Thymus (tissue), 11 donors: ENCODE data around the gene UCP3. TPM values are rescaled to one million over a fixed set of nuclear protein-coding genes. Genes with fewer than 3 reads are reported as not detected.

Experiments
- DNase-seq, 9 donors: peaks; one replicate each; pipeline ENCODE4 v3.0.0-alpha.2; 2013; ENCODE audit warnings: low spot score in 9 of 9, low read depth in 6 of 9, missing footprints in 1 of 9
- H3K27ac ChIP-seq, 2 donors: one replicate each; pipeline ENCODE4 v1.5.1; 2013; ENCODE audit warnings: control low read depth in 1 of 2, low read depth in 1 of 2, low read length in 1 of 2, mild to moderate bottlenecking in 1 of 2, moderate library complexity in 1 of 2
- H3K27me3 ChIP-seq, 2 donors: one replicate each; pipeline ENCODE4 v1.5.1; 2013; ENCODE audit warnings: low read length in 1 of 2; ENCODE audit not compliant: control insufficient read depth in 2 of 2, insufficient read depth in 1 of 2
- H3K36me3 ChIP-seq, 2 donors: one replicate each; pipeline ENCODE4 v1.5.1; 2013; ENCODE audit warnings: low read length in 1 of 2, mild to moderate bottlenecking in 1 of 2, moderate library complexity in 1 of 2; ENCODE audit not compliant: control insufficient read depth in 2 of 2, insufficient read depth in 2 of 2
- H3K4me1 ChIP-seq, 2 donors: one replicate each; pipeline ENCODE4 v1.5.1; 2013; ENCODE audit warnings: low read length in 2 of 2; ENCODE audit not compliant: control insufficient read depth in 2 of 2, insufficient read depth in 2 of 2
- H3K4me3 ChIP-seq, 2 donors: one replicate each; pipeline ENCODE4 v1.5.1; 2013; ENCODE audit warnings: low read length in 2 of 2, control low read depth in 1 of 2, mild to moderate bottlenecking in 1 of 2
- H3K9me3 ChIP-seq, 2 donors: one replicate each; pipeline ENCODE4 v1.5.1; 2013; ENCODE audit warnings: low read length in 1 of 2, mild to moderate bottlenecking in 1 of 2; ENCODE audit not compliant: control insufficient read depth in 2 of 2, insufficient read depth in 1 of 2
- WGBS: extraction: QIAGEN DNeasy Blood & Tissue Kit; methylation state at CpG from one replicate; pipeline ENCODE4 v1.1.7; 2013; 5-methylcytosine and 5-hydroxymethylcytosine counted together
- polyA plus RNA-seq: library from polyadenylated mRNA; stranded (reverse); fragments of 200-250 nt; gene quantifications from one replicate; pipeline ENCODE4 v1.2.3, GENCODE V29; 2013
- total RNA-seq: library from RNA; stranded (reverse); fragments of 120-200 nt; gene quantifications from one replicate; pipeline ENCODE4 v1.2.4, GENCODE V29; 2013
- donor health status: healthy.

The UCP3 gene
- total and polyA plus RNA-seq, 2 donors: 0.90 to 2.1 TPM

GRCh38 chr11:73977856-73978519, 30.9 kb downstream of the UCP3 start:
- H3K4me1 ChIP-seq: peaks cover 59 to 81% of the 10 kb centered on the region in 2 donors
- WGBS: 98% methylated on average over 18 of the region's 18 CpGs
- no peak overlapping the region for H3K4me3 ChIP-seq
- no peak for DNase-seq
- no peaks in the 10 kb centered on the region for H3K27me3 ChIP-seq
- H3K9me3 ChIP-seq: peaks cover 1 to 3% of the 10 kb centered on the region in 2 donors
- H3K36me3 ChIP-seq: peaks cover 66 to 77% of the 10 kb centered on the region in 2 donors
- H3K27ac ChIP-seq: peak overlapping the region; percentile 47 to 96

- Histone ChIP-seq H3K27ac (peak overlapping the region; percentile 27 to 54), H3K4me1 (peaks cover 63 to 92% of the 10 kb centered on the region in 2 donors), H3K36me3 (peaks cover 65 to 77% of the 10 kb centered on the region in 2 donors), H3K9me3 (peaks cover 1 to 3% of the 10 kb centered on the region in 2 donors), H3K27me3 (no peaks in the 10 kb centered on the region), H3K4me3 (no peak overlapping the region)
- 95% methylated on average over 14 of the region's 14 CpGs for WGBS
- no peak for DNase-seq
These were observed 32.3 kb downstream of the UCP3 start for GRCh38 chr11:73976451-73977151.

DNA sequence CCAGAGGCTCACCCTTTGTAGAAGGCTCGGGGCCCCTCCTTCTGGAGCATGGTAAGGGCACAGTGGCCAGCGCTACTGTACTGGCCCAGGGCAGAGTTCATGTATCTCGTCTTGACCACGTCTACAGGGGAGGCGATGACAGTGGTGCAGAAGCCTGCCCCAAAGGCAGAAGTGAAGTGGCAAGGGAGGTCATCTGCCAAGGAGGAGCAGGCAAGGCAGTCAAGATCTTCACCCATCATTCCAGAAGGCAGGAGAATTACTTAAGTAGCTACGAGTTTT, 33.5 kb downstream of the UCP3 start:
- Histone ChIP-seq H3K27ac (peak overlapping the region in 1 of 2 donors; percentile 71), H3K27me3 (no peaks in the 10 kb centered on the region), H3K4me1 (peaks cover 56 to 86% of the 10 kb centered on the region in 2 donors), H3K36me3 (peaks cover 54 to 67% of the 10 kb centered on the region in 2 donors), H3K9me3 (peaks cover 1 to 3% of the 10 kb centered on the region in 2 donors), H3K4me3 (no peak overlapping the region)
- 98% methylated on average over 6 of the region's 6 CpGs for WGBS
- no peak for DNase-seq

GRCh38 chr11:73974604-73975478, 34.0 kb downstream of the UCP3 start:
- Histone ChIP-seq H3K27me3 (no peaks in the 10 kb centered on the region), H3K9me3 (peaks cover 1 to 3% of the 10 kb centered on the region in 2 donors), H3K27ac (peak overlapping the region; percentile 81 to 82), H3K4me3 (no peak overlapping the region), H3K4me1 (peaks cover 60 to 86% of the 10 kb centered on the region in 2 donors), H3K36me3 (peaks cover 54 to 65% of the 10 kb centered on the region in 2 donors)
- WGBS: 98% methylated on average over 13 of the region's 13 CpGs
- no peak for DNase-seq

- WGBS: 95% methylated on average over 11 of the region's 11 CpGs
- Histone ChIP-seq H3K36me3 (peaks cover 41 to 45% of the 10 kb centered on the region in 2 donors), H3K9me3 (peaks cover 1 to 3% of the 10 kb centered on the region in 2 donors), H3K27ac (peak overlapping the region; percentile 74 to 81), H3K4me1 (peaks cover 42 to 71% of the 10 kb centered on the region in 2 donors), H3K4me3 (no peak overlapping the region), H3K27me3 (no peaks in the 10 kb centered on the region)
- no peak for DNase-seq
These were observed 36.0 kb downstream of the UCP3 start for GRCh38 chr11:73972620-73973449.

- H3K4me1 ChIP-seq: peaks cover 38 to 64% of the 10 kb centered on the region in 2 donors
- no peaks in the 10 kb centered on the region for H3K27me3 ChIP-seq
- peak overlapping the region; percentile 49 to 62 for H3K27ac ChIP-seq
- DNase-seq: peak in 1 of 9 donors; percentile 43
- WGBS: 38% methylated on average over 1 of the region's 1 CpG
- H3K4me3 ChIP-seq: no peak overlapping the region
- H3K36me3 ChIP-seq: peaks cover 35 to 38% of the 10 kb centered on the region in 2 donors
- H3K9me3 ChIP-seq: peaks cover 1 to 3% of the 10 kb centered on the region in 2 donors
These were observed 36.7 kb downstream of the UCP3 start for GRCh38 chr11:73972187-73972586.

DNA sequence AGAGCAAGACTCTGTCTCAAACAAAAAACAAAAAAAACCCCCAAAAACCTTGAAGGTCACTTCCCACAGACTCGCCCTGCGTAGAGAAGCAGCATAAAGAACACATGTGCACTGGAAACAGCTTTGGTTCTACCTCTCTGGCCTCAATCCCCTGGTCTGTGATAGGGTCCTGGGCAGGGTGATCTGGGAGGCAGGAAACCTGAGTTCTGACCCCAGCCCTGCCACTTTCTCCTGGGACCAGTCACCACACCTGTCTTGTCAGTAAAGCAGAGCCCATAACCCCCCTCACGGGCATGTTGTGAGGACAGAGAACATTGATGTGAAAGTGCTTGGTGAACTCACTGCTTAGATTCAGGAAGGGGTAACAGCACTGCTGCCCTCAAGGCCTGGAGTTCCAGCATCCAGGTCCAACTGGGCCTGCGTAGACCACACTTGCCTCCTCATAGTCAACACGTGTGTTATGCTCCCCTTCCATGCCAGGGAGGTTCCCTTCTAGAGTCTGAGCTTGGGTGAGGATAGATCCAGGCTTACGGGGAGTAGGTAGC, 37.6 kb downstream of the UCP3 start:
- 97% methylated on average over 6 of the region's 6 CpGs for WGBS
- DNase-seq: peak in 1 of 9 donors; percentile 34
- Histone ChIP-seq H3K36me3 (peaks cover 25 to 29% of the 10 kb centered on the region in 2 donors), H3K27ac (peak overlapping the region; percentile 9 to 14), H3K9me3 (peaks cover 1 to 3% of the 10 kb centered on the region in 2 donors), H3K4me1 (peaks cover 31 to 57% of the 10 kb centered on the region in 2 donors), H3K27me3 (no peaks in the 10 kb centered on the region), H3K4me3 (no peak overlapping the region)
